Hematopoietic multipotent progenitor cell treated with erythropoietin and hydrocortisone succinate and interleukin-3 and kit ligand, for 6 days (in vitro differentiated cells): ENCODE results near the gene XRRA1.
"Not testable (repeated sequence)": the region's sequence is repeated elsewhere in the genome, so short reads cannot be mapped to it uniquely, and the experiment has no call there.

Experiments used
- DNase-seq: peaks from one replicate; pipeline ENCODE4 v3.0.0-alpha.2; 2015

Gene XRRA1

DNA sequence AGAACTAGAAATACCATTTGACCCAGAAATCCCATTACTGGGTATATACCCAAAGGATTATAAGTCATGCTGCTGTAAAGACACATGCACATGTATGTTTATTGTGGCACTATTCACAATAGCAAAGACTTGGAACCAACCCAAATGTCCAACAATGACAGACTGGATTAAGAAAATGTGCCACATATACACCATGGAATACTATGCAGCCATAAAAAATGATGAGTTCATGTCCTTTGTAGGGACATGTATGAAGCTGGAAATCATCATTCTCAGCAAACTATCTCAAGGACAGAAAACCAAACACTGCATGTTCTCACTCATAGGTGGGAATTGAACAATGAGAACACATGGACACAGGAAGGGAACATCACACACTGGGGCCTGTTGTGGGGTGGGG, 55.9 kb downstream of the XRRA1 start:
- not testable (repeated sequence) for DNase-seq

DNA sequence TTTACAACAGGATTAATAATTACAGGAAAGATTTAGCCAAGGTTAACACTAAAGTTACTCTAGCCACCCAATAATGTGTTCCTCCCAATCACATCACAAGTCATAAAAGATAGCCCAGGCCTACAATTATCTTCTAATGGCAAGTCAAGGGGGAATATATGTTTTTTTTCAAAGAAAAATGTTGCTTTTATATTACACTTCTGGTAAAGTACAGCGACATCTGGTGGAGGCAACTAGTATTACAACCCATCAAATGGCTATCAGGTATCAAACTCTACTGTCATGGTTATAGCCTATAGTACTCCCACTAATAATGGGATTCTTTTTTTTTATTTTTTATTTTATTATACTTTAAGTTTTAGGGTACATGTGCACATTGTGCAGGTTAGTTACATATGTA, 71.8 kb downstream of the XRRA1 start:
- DNase-seq = peak; percentile 40

DNA sequence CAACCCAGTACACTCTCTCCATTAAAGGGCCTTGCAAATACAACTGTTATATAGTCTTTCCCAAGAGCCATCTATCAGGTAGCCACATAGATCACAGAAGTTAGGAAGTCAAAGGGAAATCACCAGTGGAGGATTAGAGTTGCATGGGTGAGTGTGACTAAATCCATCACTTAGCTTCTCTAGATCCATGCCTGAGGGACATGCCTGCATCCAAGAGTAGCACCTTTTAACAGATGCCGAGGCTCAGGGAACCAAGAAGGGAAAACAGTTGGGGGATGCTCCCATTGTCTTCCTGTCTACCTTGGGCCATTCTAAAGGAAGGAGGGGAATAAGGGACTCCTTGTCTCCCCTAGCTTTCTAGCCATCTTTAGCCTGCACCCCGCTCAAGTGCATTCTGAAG, 77.9 kb downstream of the XRRA1 start:
- DNase-seq = no peak

DNA sequence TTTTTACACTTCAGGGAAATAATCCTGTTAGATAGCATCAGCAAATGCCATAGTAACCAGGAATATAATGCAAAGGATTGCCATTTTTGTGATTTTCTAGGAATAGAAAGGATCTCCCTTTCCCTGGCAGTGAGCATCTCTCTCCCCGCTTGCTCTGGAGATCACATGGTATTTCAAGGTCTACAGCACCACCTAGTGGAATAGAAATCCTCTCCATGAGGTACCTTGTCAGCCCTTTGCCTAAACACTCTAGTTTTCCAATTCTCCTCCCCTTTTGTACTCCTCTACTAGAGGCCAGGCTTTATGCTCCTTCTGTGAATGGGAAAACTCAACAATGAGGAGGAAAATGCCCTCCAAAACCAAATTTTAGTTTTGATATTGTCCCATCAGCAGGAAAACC, 78.4 kb downstream of the XRRA1 start:
- peak; percentile 79 for DNase-seq

DNA sequence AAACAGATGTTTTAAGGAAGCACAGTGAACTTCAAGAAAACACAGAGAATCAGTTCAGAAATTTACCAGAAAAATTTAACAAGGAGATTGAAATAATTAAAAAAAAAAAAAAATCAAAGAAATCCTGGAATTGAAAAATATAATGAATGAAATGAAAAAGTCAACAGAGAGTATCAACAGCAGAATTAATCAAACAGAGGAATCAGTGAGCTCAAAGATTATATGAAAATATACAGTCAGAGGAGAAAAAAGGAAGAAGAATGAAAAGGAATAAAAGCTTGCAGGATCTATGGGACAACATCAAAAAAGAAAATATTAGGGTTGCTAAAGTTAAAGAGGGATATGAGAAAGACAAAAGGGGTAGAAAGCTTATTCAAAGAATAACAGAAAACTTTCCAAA, 82.3 kb downstream of the XRRA1 start:
- no peak for DNase-seq

DNA sequence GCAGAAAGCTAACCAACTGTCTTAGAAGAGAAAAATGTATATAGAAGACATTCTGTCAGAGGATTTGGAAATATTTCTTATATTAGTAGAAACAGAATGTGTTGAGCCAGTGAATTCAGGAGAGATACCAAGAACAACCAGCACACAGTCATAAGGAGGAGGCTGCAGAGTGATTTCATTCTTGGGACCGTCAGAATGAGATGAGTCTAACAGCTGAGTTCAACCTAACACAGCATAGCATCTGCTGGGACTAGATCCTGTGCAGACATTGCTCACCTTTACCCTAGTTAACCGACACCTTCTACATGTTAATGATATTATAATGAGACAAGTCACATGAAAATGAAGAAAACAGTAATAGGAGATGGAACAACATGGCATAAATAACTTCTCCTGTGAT, 85.5 kb downstream of the XRRA1 start:
- DNase-seq = no peak

DNA sequence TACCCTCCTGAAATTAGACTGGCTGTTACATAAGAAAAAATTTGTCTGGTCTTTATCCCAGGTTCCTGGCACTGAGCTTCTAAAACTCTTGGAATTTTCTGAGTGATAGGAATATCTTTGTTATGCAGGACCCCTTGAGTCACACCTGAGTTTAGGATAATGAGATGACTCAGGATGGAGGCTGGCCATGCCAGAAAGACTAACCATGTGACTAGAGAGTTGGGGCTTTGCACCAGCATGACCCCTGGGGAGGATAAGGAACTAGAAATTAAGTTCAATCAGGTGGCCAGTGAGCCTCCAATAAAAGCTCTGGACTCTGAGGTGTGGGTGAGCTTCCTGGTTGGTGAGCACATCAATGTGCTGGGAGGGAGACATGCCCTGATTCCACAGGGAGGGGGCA, 88.1 kb downstream of the XRRA1 start:
- no peak for DNase-seq

DNA sequence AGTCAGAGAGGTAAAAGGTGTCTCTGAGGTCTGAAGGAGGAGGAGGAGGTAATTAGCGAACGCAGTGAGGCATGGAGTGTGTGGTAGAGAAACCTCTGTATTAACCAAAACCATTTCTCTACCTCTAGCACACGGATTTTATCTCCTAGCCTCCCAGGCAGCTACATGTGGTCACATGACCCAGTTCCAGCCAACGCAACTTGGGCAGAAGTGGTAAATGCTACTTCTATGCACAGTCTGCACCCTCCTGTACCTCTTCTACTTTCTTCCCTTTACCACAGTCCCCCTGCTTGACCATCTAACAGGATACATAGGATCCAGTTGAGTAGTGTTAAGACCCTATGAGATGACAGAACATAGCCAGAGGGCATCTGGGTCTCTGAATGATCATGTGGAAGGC, 95.7 kb downstream of the XRRA1 start:
- DNase-seq = no peak

DNA sequence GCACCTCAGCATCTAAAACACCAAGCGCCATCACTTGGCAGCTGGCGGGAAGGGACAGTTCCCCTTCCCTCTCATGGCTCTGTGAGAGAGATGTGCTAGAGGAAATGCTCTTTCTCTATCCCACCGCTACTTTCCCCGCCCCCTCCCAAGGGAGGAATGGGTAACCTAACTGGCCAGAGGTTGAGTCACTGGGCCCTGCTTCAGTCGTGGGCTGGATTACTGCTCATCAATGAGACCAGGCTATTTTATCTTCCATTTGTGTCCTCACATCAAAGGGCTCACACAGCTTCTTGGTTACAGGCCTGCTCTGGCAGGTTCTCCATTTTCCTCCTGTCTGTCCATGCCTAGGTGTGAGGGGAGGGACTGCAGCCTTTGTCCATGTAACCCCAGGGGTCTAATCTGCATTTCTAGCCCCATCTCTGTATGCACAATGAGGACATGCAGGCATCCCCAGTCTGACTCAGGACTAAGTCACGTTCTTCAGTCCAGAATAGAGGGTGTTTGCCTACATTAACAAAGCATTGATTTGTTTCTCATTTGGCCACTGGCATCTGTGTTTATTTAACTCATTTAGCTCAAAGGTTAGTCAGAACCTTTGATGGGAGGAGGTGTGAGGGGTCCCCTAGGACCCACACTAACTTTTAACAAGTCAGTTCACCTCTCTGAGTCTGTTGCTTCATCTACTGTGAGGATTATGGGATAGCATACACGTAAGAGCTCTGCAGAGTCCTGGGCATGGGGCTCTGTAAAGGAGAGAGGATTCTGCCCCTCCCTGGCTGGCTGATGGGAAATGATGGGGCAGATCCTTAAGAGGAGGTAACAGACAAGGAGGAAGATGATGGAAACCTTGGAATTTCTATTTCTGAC, 99.1 kb downstream of the XRRA1 start:
- DNase-seq = no peak

DNA sequence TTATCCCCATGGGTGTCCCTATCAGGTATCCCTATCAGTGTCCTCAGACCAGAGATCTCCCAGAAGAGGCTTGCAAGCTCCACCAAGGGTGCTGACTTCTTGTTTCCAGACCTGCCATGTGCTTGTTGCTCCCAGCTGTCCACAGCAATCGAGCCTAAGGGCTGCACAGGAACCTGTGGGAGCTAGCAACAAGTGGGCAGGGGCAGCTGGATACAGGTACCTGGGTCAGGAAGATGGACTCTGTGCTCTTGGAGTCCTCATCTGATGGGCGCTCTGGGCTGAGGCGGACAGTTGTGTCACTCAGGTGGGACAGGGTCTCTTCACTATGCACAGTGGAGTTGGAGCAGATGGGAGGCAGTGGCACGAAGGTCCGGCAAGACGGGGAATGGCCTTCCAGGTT, 101.0 kb downstream of the XRRA1 start:
- no peak for DNase-seq

DNA sequence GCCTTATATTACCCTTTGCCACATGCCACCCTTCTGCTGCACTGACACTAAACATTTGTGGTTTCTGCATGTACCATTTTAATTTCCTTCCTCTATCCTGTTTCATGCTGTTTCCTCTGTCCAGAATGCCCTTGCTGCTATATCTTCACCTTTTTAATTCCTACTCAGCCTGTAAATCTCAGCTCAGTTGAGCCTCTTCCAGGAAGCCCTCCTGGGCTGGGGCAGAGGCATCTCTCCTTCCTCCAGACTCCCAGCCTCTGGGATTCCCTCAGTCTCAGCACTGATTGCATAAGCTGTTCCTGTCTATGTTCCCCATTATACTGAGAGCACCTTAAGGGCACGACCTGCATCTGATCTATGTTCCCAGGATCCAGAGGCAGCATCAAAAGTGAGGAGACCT, 101.5 kb downstream of the XRRA1 start:
- no peak for DNase-seq

DNA sequence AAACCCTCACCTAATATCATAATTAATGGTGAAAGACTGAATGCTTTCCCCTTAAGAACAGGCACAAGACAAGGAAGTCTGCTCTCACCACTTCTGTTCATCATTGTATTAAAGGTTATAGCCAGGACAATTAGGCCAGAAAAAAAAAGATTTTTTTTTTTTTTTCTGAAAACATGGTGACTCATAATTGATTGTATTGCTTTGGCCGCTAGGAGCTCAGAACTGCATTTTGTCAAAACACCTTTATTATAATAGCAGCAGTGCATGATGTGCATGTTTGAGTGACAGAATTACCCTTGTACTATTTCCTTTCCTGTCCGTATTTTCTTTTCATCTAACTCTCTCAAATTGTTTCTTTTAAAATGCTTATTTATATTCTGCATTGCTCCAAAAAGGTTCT, 102.1 kb downstream of the XRRA1 start:
- DNase-seq = no peak

DNA sequence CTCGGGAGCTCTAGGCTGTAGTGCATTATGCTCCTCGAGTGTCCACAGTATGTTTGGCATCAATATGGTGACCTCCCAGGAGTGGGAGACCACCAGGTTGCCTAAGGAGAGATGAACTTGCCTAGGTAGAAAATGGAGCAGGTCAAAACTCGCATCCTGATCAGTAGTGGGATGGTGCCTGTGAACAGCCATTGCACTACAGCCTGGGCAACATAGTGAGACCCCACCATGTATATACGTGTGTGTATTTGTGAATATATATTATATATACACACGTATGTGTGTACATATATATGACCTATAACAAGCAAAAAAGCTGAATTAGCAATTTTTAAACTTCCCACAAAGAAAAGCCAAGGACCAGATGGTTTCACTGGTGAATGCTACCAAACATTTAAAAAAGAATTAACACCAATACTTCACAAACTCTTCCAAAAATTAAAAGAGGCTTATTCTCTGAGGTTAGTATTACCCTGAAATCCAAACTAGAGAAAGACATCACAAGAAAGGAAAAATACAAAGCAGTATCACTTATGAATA, 102.8 kb downstream of the XRRA1 start:
- DNase-seq = no peak

DNA sequence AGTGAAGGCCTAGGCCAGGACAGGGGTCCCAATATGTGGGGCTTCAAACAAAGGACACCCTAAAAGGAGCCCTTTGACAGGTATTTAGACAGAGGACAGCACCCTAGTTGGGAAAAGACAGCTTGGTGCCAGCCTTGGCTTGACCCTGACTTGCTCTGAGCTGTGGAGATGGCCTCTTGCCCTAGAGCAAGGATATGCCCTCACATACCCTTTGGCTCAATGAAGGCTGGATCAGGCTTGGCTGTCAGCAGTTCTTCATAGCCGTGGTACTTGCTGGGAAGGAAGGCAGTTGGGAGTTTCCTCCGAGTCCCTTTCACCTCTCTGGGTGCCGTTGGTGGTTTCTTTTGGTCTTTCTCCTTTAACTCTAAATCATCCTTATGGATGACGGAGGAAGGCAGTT, 104.0 kb downstream of the XRRA1 start:
- no peak for DNase-seq

DNA sequence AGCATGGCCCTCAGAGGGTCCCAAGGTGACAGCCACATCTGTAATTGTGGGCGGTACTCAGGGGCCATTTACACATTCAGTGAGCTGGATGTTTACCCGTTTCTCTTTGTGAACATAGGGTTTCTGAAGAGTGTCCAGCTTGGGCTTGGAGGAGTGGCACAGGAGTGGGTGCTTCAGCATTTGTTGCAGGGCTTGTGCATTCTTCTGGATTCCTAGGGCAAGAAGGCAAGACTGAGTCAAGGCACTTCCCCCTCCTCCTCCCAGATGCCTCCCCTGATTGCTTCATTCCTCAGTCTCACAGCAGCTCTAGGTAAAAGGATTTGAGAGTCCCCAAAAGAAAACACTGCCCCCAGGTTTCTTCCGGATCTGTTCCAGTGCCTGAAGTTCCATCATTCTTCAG, 104.8 kb downstream of the XRRA1 start:
- no peak for DNase-seq

DNA sequence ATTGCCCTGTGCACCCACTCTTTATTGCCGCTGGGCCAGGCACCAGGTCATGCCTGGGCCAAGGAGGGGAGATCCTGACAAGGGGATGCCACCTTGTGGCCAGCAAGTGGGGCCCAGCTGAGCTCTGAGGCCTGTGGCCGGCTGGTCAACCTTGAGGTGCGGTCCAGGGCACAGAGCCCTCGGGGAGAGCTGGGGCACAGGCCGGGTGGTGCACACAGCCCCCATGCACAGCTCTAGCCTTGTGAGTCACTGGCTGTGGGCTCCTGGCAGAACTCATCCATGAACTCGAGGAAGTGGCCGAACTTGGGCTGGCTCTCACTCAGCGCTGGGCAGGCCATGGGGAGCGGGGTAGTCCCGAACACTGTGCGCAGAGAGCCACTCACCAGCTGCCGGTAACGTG, 105.9 kb downstream of the XRRA1 start:
- DNase-seq = no peak

DNA sequence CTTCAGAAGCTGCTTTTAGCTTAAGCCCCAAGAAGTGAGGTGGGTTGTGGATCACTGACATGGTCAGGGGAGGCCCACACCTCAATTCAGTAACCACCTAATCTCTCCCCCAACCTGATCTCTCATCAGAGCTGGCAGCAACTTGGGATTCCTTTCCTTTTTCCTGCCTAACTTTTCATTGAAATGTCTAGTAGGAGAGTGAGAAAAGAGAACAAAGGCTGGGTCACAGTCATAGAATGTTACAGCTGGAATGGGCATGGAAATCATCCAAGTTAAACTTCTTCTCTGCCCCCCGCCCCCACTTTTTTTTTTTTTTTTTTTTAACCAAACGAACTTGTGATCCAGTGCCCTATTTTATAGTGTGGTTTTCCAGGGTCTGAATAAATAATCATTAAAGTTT, 108.4 kb downstream of the XRRA1 start:
- DNase-seq = no peak

DNA sequence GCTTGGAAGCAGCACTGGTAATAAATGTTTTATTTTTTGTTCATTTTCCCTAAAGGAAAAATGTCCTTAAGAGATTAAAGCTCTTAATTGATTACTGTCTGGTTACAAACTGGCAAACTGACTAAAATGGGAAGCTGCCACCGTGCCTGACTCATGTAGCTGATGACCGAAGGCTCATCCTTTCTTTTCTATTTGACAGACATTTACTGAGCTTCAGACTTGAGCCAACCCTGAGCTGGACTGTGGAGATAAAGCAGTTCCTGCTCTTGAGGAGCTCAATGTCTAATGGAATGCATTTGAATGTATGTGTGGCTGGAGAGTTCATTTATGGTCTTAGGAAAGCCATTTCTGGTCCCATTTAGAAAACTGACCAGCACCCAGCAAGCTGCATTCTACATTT, 108.9 kb downstream of the XRRA1 start:
- peak; percentile 19 for DNase-seq

DNA sequence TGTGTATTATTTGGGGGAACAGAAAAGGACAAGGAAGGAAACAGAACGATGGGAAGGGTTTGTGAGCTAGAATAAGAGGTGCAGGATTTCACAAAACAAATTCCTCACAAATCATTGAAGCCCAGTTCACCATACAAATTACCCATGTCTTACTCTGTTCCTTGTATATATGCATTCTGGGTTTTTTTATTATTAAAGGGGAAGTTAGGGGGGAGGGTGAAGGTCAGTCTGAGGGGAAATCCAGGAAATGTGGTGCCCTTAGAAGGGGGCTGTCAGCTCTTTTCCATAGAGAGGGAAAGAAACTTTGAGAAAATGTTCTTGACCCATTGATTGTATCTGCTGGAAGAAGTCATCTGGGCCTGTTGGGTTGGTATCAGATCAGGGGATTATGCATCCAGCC, 109.4 kb downstream of the XRRA1 start:
- no peak for DNase-seq

DNA sequence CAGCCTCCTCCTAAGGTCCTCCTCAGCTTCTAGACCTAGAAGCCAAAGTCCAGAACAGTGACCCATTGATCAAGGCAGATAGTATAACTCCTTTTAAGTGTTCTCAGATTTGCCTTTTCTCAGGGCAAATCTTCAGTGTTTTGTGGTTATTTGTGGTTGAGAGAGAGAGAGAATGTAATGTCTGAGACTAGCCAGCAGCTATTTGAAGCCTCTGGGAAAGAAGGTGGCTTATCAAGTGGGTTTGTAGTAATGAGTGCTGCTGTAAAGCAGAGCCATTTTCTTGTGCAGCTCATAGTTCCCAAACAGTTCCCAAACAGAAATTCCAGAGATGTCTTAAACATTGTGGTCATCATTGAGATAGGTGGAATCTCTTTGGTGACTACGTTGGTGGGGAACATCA, 110.7 kb downstream of the XRRA1 start:
- no peak for DNase-seq

DNA sequence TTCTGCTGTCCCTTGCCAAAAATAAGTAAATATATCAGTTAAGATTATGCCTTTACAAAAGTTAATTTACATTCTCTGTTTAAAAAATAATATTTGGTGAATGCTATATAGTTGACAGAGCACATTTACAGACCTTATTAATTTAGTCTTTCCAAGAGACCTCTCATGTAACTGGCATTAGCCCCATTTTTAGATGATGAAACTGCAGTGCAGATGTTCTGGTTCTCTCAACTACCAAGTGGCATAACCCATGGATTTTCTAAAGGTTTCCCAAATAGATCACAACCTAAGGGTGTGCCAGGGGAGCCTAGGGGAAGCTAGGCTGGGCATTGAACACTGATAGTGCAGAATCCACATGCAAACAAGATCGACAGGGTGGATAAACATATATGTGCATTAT, 111.7 kb downstream of the XRRA1 start:
- no peak for DNase-seq

DNA sequence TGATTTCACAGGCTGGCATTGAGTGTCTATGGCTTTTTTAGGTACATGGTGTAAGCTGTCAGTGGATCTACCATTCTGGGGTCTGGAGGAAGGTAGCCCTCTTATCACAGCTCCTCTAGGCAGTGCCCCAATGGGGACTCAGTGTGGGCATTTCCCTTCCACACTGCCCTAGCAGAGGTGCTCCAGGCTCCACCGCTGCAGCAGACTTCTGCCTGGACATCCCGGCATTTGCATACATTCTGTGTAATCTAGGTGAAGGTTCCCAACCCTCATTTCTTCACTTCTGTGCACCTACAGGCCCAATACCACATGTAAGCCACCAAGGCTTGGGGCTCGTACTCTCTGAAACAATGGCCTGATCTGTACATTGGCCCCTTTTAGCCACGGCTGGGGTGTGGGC, 122.0 kb downstream of the XRRA1 start:
- DNase-seq = no peak

DNA sequence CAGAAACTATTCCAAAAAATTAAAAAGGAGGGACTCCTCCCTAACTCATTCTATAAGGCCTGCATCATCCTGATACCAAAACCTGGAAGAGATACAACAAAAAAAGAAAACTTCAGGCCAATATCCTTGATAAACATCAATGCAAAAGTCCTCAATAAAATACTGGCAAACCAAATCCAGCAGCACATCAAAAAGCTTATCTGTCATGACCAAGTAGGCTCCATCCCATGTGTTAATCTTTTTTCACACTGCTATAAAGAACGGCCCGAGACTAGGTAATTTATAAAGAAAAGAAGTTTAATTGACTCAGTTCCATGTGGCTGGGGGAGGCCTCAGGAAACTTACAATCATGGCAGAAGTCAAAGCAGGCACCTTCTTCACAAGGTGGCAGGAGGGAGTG, 123.3 kb downstream of the XRRA1 start:
- DNase-seq = peak; percentile 56

DNA sequence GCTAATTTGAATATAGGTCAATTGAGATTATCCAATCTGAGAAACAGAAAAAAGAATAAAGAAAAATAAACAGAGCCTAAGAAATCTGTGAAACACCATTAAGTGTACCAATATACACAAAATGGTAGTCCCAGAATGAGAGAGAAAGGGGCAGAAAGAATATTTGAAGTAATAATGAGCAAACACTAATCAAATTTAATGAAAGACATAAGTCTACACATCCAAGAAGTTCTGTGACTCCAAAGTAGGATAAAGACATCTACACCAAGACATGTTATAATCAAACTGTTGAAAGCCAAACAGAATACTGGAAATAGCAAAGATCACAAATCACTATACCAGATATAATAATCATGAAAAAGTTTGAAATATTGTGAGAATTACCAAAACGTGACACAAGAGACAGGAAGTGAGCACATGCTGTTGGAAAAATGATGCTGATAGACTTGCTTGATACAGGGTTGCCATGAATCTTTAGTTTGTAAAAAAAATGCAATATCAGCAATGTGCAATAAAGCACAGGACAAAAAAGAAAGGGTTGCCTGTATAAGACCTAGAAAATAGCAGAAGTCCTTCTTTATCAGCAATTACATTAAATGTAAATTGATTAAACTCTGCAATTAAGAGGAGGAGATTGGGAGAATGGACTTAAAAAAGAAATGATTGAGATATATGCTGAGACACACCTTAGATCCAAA, 124.5 kb downstream of the XRRA1 start:
- DNase-seq = no peak
